Hair follicle dermal papilla cell (primary cell): Measurements from ENCODE around the gene ZNF383. TPM values are rescaled to one million over a fixed set of nuclear protein-coding genes. Genes with fewer than 3 reads are reported as not detected.

Experiments used
- total RNA-seq: library from RNA; depleted of rRNA; stranded (reverse); fragments of >200 nt; gene quantifications from 2 replicates; pipeline ENCODE4 v1.2.3, GENCODE V29; 2012

The ZNF383 gene
- 7.5 and 7.7 TPM in 2 replicates for total RNA-seq

GRCh38 chr19:37217775-37218591 is at the start of gene ZNF383:
Gene ZNF383, plus strand, starts transcription at chr19:37218214. Its CDS starts 12,240 bp downstream, at chr19:37230454.

GRCh38 chr19:37172368-37173366 is 45.3 kb upstream of the ZNF383 start, which contains the start of gene ZNF585A:
Gene ZNF585A, minus strand, starts transcription at chr19:37172695. Its CDS starts 2,785 bp downstream, at chr19:37169910.

Other genes with a start within 250 kb of the ZNF383 start
- 5.8 and 8.9 TPM in 2 replicates for gene ZNF420, start 139.8 kb upstream of the ZNF383 start, total RNA-seq
- gene ZNF585A, start 45.5 kb upstream of the ZNF383 start, total RNA-seq: 3.9 and 6.7 TPM in 2 replicates
- gene ZNF585B, start 7.7 kb upstream of the ZNF383 start, total RNA-seq: 25.7 and 32.1 TPM in 2 replicates
- 6.1 and 6.8 TPM in 2 replicates for gene ZNF527, start 152.9 kb downstream of the ZNF383 start, total RNA-seq
- 6.3 and 6.8 TPM in 2 replicates for gene ZNF569, start 249.2 kb downstream of the ZNF383 start, total RNA-seq